Fibroblast of pulmonary artery (primary cell): ENCODE data around the gene PLPPR3.

Experiments
- DNase-seq: peaks from one replicate; pipeline ENCODE4 v3.0.0-alpha.2; 2010; ENCODE audit warnings: low read depth
- H3K4me3 ChIP-seq: replicated peaks from 2 replicates; pipeline ENCODE4 v1.5.1; 2011; ENCODE audit warnings: low read depth, mild to moderate bottlenecking, control low read depth, low read length, moderate library complexity
- CTCF ChIP-seq: IDR thresholded peaks from 2 replicates; pipeline ENCODE4 v1.5.1; 2011; ENCODE audit warnings: mild to moderate bottlenecking, control low read depth, low read length, inconsistent platforms; ENCODE audit errors: missing control alignments

The PLPPR3 gene

GRCh38 chr19:804419-805165 is 17.2 kb downstream of the PLPPR3 start:
- H3K4me3 ChIP-seq: no peak overlapping the region
- TF ChIP-seq CTCF: no peak
- DNase-seq: no peak

GRCh38 chr19:803686-804418 is 17.9 kb downstream of the PLPPR3 start:
- H3K4me3 ChIP-seq: no peak overlapping the region
- TF ChIP-seq CTCF: no peak
- DNase-seq: no peak

- H3K4me3 ChIP-seq: no peak overlapping the region
- no peak for TF ChIP-seq CTCF
These were observed 18.6 kb downstream of the PLPPR3 start for GRCh38 chr19:803099-803561.

GRCh38 chr19:802498-803098 is 19.2 kb downstream of the PLPPR3 start:
- H3K4me3 ChIP-seq: peak overlapping the region; percentile 92
- no peak for DNase-seq

More at GRCh38 chr19:803099-803561, 18.6 kb downstream of the PLPPR3 start:
- DNase-seq: no peak

DNA sequence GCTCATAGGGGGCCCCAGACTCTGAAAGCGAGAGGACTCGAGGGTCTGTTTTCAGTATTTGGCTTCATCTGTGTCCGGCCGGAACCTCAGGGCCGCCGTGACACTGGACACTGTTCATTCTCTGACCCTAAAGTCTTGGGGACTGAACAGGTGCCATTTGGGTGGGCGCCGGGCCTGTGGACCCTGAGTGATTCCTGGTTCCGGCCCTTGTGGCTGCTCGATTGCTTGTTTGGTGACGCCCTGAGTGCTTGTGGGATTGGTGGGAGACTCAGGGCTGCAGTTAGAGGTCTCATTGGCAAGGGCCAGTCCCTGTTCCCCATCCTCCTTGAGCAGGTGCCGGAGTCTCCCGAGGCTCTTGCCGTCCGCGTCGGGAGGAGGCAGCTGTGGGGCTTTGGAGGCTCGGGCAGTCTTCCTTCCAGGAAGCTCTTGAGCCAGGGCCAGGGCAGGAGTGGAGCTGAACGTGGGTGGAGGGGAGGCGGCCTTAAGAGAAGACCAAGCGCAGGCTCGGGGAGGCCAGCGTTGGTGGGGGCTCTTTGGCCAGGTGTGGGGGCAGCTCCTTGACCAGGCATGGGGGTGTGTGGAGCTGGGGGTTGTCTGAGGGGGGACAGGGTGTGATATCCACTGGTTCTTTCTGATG is 19.8 kb downstream of the PLPPR3 start:
- H3K4me3 ChIP-seq: peak overlapping the region; percentile 92
- peak; percentile 69 for DNase-seq
- no peak for TF ChIP-seq CTCF

More at GRCh38 chr19:802498-803098, 19.2 kb downstream of the PLPPR3 start:
- no peak for TF ChIP-seq CTCF

DNA sequence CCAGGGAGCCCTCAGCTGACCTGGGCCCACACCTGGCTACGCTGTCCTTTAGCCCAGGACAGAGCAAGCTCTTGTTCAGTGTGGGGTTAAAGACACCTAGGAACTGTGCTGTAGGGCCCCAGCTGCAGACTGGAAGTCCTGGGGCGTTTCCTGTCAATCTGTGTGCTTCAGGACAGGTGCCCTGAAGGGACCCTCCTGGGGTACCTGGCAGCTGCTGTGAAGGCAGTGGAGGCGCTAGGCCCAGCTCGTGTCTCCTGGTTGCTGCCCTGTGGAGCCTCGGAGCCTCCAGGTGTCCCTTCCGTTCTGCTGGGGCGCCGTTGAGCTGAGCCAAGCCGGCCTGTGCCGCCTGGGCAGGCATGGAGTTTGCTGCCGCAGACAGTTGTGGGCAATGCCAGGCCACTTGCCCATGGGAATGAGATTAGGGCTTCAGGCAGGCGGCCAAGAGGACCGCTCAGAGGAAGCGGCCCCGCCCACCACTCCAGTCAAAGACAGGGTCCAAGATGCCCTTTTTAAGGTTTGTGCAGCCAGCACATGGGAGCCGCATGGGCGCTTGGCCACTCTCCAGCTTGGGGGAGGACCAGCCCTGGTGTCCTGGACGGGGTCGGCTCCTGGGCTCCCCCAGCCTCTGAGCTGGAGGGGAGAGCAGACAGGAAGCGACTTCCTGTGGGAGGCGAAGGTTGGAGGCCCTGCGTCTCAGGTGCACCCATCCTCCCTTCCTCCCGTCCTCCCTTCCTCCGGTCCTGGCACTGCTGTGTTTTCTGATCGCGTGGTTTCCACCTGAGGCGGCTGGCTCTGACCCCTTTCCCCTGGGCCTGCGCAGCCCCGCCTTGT is 20.5 kb downstream of the PLPPR3 start:
- peak; percentile 66 for DNase-seq
- H3K4me3 ChIP-seq: peak overlapping the region; percentile 92
- TF ChIP-seq CTCF: no peak
